ENCODE results near the gene CAP2. TPM values are rescaled to one million over a fixed set of nuclear protein-coding genes. Genes with fewer than 3 reads are reported as not detected.

Gene CAP2
- total RNA-seq, 4 donors from 2014 or later = 28.5 to 66.5 (median 59.0) TPM

DNA sequence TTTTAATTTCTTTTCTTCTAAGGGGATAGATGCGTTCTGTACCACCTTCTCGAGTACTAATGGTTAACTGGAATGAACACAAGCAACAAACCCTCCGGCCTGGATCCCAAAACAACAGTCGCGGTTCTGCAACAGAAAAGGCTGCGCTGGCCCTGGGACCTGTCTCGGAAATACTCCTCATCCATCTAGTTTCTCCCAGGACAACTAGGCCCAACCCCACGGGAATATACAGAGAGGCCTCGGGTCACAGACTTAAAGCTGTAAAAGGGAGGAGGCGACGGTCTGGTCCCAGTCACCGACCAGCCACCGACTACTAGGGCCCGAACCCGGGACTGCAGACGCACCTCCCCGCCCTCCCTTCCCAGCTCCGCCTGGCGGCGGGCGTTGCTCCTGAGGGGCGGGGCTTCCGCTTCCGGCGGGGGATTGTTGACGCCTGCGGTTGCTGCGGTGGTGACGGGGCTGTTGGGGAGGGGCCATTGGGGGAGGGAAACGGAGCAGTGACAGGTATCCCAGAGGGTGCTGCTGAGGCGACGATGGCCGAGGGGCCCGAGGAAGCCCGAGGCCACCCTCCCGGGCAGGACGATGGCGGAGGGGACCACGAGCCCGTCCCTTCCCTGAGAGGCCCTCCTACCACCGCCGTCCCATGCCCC, 206.6 kb downstream of the CAP2 start, which contains the start of gene FAM8A1:
Gene FAM8A1, plus strand, starts transcription at position 426 of the 650 bp plus-strand sequence. Its CDS starts 108 bp downstream, at position 534.
- H3K4me1 ChIP-seq = peaks cover 0 to 23% (median 3%) of the 10 kb centered on the region in 3 donors
- ATAC-seq = peak; percentile 98
- H3K9me3 ChIP-seq = no peaks in the 10 kb centered on the region
- H3K36me3 ChIP-seq = peaks cover 0 to 18% of the 10 kb centered on the region in 2 donors
- H3K4me3 ChIP-seq = peak within 1 kb of the TSS; percentile 81 to 86
- H3K27ac ChIP-seq = peak within 1 kb of the TSS; percentile 88 to 99 (median 96)
- WGBS, 2 donors (ENCODE audit: low coverage in 1 of 2) = 0 to 10% methylated on average over 2 to 6 of the region's 42 CpGs
- no peaks in the 10 kb centered on the region for H3K27me3 ChIP-seq
- TF ChIP-seq POLR2A (IDR thresholded peaks at IDR 0.05) (peak; percentile 68 to 80), EP300 (IDR thresholded peaks at IDR 0.05) (no peak), POLR2AphosphoS5 (IDR thresholded peaks at IDR 0.05) (peak; percentile 86)
- TF ChIP-seq, protein P1, sequence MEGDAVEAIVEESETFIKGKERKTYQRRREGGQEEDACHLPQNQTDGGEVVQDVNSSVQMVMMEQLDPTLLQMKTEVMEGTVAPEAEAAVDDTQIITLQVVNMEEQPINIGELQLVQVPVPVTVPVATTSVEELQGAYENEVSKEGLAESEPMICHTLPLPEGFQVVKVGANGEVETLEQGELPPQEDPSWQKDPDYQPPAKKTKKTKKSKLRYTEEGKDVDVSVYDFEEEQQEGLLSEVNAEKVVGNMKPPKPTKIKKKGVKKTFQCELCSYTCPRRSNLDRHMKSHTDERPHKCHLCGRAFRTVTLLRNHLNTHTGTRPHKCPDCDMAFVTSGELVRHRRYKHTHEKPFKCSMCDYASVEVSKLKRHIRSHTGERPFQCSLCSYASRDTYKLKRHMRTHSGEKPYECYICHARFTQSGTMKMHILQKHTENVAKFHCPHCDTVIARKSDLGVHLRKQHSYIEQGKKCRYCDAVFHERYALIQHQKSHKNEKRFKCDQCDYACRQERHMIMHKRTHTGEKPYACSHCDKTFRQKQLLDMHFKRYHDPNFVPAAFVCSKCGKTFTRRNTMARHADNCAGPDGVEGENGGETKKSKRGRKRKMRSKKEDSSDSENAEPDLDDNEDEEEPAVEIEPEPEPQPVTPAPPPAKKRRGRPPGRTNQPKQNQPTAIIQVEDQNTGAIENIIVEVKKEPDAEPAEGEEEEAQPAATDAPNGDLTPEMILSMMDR (IDR thresholded peaks at IDR 0.05) = peak; percentile 43 to 86 (median 71)

DNA sequence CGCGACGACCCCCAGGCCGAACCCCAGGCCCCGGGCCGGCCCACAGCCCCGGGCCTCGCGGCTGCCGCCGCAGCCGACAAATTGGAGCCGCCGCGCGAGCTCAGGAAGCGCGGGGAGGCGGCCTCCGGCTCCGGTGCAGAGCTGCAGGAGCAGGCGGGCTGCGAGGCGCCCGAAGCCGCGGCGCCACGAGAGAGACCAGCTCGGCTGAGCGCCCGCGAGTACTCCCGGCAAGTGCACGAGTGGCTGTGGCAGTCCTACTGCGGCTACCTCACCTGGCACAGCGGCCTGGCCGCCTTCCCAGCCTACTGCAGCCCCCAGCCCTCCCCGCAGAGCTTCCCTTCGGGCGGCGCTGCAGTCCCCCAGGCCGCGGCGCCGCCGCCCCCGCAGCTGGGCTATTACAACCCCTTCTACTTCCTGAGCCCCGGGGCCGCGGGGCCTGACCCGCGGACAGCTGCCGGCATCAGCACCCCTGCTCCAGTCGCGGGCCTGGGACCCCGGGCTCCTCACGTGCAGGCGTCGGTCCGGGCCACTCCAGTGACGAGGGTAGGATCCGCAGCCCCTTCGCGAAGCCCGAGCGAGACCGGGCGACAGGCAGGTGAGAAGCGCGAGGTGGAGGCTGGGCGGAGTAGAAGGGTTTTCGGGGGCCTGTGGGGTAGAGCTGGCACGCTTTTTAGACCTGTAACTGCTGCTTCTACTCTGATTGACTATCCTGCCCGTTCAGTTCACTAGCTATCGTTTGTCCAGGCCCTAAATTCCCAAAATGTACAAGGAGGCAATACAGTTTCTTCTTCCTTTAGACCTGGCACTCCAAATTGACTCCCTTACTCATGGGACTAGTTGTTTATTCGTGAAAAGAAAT, 207.4 kb downstream of the CAP2 start:
- Histone ChIP-seq H3K27me3 (no peaks in the 10 kb centered on the region), H3K36me3 (peaks cover 0 to 24% of the 10 kb centered on the region in 2 donors), H3K4me3 (peak overlapping the region; percentile 81 to 86), H3K27ac (peak overlapping the region; percentile 88 to 99 (median 96)), H3K9me3 (no peaks in the 10 kb centered on the region), H3K4me1 (peaks cover 0 to 23% (median 3%) of the 10 kb centered on the region in 3 donors)
- TF ChIP-seq EP300 (IDR thresholded peaks at IDR 0.05) = no peak
- no peak for TF ChIP-seq POLR2AphosphoS5 (IDR thresholded peaks at IDR 0.05)
- no peak for TF ChIP-seq POLR2A (IDR thresholded peaks at IDR 0.05)
- TF ChIP-seq, protein P1 (IDR thresholded peaks at IDR 0.05) = no peak
- 0% methylated on average over 1 to 3 of the region's 77 CpGs for WGBS, 2 donors (ENCODE audit: low coverage in 1 of 2)
- peak; percentile 69 for ATAC-seq

DNA sequence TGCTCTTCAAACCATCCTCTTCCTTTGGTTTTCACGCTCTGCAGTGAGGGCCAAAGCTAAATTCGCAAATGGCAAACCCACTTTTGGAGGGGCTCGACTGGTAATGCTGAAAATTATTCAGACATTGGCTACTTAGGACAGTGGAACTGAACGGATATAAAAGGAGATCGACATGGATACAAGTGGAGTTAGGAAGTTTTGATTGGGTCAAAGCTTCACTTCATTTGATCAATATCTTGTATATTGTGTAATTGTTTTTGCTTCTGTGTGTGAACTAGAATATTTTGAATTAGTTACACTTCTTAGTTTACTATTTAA, 207.9 kb downstream of the CAP2 start:
- no peak for ATAC-seq
- H3K27ac ChIP-seq = peak overlapping the region; percentile 88 to 99 (median 96)

DNA sequence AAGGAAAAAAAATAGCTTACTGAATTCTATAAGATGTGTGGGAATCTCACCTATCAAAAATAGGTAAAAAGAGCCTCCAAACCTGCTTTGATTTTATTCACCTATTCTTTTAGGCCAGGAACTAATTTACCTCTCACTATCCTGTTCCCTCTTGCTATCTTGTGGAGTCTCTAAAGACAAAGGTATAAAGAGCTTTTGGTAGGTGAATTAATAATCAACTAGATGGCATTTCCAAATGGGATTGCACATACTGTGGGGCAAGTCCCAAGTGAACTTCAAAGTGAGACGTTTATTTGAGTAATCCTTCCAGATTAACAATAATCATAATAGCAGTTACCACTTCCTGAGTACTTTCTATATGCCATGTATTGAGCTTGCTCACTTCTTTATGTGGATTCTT, 209.5 kb downstream of the CAP2 start:
- peaks cover 0 to 23% (median 3%) of the 10 kb centered on the region in 3 donors for H3K4me1 ChIP-seq
- no peak for TF ChIP-seq POLR2A (IDR thresholded peaks at IDR 0.05)
- TF ChIP-seq, protein P1 (IDR thresholded peaks at IDR 0.05) = no peak
- no peak for TF ChIP-seq POLR2AphosphoS5 (IDR thresholded peaks at IDR 0.05)
- H3K36me3 ChIP-seq = peaks cover 0 to 44% of the 10 kb centered on the region in 2 donors
- WGBS, 2 donors (ENCODE audit: low coverage in 1 of 2) = 14 to 25% methylated on average over 1 of the region's 1 CpG
- H3K4me3 ChIP-seq = no peak overlapping the region
- ATAC-seq = no peak
- no peak overlapping the region for H3K27ac ChIP-seq
- no peaks in the 10 kb centered on the region for H3K9me3 ChIP-seq
- H3K27me3 ChIP-seq = no peaks in the 10 kb centered on the region

More for the DNA sequence above, 207.9 kb downstream of the CAP2 start:
- Histone ChIP-seq H3K4me3 (peak overlapping the region; percentile 81 to 86), H3K9me3 (no peaks in the 10 kb centered on the region), H3K36me3 (peaks cover 0 to 30% of the 10 kb centered on the region in 2 donors), H3K27me3 (no peaks in the 10 kb centered on the region), H3K4me1 (peaks cover 0 to 23% (median 3%) of the 10 kb centered on the region in 3 donors)
- TF ChIP-seq EP300 (IDR thresholded peaks at IDR 0.05) = no peak
- TF ChIP-seq, protein P1 (IDR thresholded peaks at IDR 0.05) = no peak
- no peak for TF ChIP-seq POLR2AphosphoS5 (IDR thresholded peaks at IDR 0.05)
- WGBS, 2 donors (ENCODE audit: low coverage in 1 of 2) = 3 to 8% methylated on average over 5 of the region's 5 CpGs
